C1 segment of cervical spinal cord (tissue), 14 donors: ENCODE data around the gene NUBPL.
"Not testable (repeated sequence)": the region's sequence is repeated elsewhere in the genome, so short reads cannot be mapped to it uniquely, and the experiment has no call there.

Experiments used
- DNase-seq, 14 donors: peaks; one replicate each; lab custom pipeline; 2025; lab: John Stamatoyannopoulos, UW

Gene NUBPL

GRCh38 chr14:31877255-31877798 lies 316.1 kb downstream of the NUBPL start:
- no peak for DNase-seq

GRCh38 chr14:31879661-31880348 lies 318.6 kb downstream of the NUBPL start:
- no peak for DNase-seq

- no peak for DNase-seq
These were observed 319.7 kb downstream of the NUBPL start for GRCh38 chr14:31880935-31881334.

DNA sequence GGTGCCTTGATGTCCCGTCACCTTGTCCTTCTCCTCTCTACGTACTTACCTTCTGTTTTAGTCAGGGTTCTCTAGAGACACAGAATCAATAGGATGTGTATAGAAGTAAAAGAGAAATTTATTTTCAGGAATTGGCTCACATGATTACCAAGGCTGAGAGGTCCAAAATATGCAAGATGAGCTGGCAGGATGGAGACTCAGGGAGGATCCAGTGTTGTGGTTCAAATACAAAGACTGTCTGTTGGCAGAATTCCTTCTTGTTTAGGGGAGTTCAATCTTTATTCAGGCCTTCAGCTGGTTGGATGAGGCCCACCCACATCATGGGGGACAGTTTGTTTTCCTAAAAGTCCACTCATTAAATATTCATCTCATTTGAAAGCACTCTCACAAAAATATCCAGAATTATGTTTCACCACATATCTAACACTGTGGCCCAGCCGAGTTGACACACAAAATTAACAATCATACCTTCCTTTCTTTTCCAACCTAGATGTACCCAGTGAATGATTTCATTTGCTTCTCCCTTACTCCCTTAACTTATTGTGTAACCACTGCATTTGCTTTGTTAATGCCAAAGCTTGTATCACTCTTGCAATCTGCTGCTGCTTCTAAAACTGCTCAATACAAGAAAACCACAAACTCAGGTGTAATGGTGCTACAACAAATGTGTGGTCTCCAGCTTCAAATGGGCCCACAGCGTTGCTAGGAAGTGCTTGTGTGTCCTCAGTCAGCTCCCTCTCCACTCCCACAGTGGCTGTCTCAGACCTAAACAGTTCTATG lies 320.5 kb downstream of the NUBPL start:
- no peak for DNase-seq

DNA sequence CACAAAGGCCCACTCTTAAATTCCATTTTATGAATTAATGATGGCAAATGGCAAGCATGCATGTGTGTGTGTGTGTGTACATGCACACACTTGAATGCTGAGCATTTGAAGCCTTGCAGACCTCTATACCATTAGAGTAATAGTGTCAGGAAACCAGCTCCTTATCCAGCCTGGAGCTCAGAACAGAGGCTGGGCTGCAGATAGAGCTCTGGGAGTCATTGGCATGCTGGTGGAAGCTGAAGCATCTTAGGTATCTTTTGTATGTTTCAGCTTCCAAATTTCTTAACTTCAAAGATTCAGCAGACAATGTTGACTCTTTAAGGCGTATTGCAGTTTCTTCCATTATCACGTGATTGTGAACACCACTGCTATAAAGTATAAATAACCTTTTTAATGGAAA lies 323.0 kb downstream of the NUBPL start:
- no peak for DNase-seq

DNA sequence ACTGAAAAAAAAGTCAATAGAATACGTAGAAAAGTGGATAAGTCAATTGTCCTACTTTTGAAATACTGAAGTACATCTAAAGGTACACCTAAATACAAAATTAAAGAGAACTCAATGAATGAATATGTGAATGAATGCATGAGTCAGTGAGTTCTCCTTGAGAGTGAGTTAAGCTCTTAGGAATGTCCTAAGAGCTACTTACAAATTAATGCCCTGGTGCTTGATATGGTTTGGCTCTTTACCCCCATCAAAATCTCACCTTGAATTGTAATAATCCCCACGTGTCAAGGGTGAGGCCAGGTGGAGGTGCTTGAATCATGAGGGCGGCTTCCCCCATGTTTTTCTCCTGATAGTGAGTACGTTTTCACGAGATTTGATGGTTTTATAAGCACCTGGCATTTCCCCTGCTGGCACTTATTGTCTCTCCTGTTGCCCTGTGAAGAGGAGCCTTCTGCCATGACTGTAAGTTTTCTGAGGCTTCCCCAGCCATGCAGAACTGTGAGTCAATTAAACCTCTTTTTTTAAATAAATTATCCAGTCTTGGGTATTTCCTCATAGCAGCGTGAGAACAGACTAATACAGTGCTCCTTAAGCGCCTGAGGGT lies 323.7 kb downstream of the NUBPL start:
- no peak for DNase-seq

DNA sequence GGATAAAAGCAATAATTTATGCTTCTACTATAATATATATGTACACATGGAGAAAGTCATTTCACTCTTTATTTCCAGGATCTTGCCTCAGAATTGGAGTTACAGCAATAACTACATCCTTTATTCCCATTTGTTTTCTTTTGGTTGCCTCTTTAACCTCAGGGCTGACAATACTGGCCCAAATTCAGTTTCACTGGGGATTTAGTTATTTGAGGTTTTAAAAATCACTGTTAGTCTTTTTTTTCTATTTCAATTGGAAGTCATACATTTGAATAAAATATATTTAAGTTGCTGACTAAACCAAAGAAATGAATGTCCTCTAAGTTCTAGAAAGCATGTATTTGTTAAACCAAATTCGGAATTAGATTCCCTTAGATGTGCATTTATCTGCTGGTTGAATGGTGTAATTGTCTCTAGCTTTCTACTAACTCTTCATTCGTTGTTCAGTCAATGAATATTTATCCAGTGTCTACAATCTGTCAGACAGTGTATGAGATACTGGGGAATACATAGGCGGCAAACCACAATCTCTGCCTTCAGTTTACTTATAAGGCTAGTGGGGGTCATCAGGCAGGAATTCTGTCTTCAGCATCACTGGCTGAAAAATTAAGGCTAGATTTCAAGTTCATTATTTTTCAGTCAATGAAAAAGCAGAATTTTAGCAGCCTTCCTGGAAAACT lies 325.1 kb downstream of the NUBPL start:
- no peak for DNase-seq

DNA sequence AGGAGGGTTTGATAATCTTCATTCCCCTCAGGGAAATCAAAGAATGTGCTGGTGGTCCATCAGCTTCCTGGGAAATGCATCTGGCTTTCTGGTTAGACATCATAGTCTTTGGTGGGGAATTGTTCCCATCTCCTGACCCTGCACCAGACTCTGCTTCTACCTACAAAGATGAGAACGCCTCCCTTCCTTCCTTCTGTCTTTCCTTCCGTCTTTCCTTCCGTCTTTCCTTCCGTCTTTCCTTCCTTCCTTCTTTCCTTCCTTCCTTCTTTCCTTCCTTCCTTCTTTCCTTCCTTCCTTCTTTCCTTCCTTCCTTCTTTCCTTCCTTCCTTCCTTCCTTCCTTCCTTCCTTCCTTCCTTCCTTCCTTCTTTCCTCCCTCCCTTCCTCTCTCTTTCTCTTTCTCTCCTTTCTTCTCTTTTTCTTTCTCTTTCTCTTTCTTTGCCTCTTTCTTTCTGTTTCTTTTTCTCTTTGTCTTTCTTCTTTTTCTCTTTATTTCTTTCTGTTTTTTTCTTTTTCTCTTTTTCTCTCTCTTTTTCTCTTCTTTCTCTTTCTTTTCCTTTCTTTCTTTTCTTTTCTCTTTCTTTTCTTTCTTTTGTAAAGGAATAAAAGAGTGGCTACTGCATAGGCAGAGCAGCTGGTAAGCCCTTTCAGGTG lies 326.9 kb downstream of the NUBPL start:
- DNase-seq, result no peak

GRCh38 chr14:31889297-31889696 lies 328.1 kb downstream of the NUBPL start:
- DNase-seq, result no peak

DNA sequence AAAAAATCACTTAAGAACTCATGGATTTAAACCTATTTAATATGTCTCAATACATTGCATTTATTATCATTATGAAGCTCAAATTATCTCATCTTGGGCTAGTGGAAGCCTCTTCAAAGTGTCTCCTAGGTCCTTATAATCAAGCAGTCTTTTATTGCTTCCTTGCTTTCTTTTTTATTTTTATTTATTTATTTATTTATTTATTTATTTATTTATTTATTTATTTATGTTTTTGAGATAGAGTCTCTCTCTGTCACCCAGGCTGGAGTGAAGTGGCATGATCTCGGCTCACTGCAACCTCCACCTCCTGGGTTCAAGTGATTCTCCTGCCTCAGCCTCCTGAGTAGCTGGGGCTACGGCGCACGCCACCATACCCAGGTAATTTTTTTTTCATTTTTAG lies 329.0 kb downstream of the NUBPL start:
- DNase-seq, result not testable (repeated sequence)

- DNase-seq, result peak in 1 of 14 donors; percentile 2
These were observed 332.1 kb downstream of the NUBPL start for GRCh38 chr14:31893221-31893757.

DNA sequence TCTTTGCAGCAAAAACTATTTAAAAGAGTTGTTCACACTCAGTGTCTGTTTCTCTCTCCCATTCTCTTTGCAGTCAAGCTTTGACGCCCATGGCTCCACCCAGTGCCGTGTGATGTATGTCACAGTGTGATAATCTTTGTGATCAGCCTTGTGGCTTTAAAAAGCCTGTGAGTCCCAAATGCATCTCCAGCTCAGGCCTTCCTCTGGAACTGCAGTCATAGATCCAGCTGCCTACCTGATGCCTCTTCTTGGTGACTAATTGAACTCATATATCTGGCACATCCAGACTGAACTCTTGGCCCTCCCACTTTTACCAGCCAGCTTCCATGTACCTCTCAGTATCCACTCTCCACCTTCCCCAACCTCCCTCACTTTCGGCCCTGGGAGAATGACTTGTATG lies 333.1 kb downstream of the NUBPL start:
- DNase-seq, result no peak

DNA sequence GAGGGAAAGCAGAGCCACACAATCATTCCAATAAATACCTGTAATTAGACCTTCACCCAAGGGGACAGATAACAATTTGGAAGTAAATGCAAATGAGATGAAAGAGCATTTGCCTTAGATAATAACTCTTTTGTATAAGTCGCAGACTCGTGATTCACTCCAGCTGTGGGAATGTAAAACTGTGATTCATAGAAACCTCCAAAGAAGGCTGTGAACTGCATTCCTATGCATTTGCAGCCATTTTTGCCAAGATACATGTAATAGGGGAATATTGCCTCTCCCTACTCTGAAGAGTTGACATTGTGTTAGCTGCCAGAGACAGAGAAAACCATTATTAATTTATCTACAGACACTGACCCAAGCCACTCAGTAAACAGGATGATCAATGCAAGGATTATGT lies 334.0 kb downstream of the NUBPL start:
- no peak for DNase-seq

DNA sequence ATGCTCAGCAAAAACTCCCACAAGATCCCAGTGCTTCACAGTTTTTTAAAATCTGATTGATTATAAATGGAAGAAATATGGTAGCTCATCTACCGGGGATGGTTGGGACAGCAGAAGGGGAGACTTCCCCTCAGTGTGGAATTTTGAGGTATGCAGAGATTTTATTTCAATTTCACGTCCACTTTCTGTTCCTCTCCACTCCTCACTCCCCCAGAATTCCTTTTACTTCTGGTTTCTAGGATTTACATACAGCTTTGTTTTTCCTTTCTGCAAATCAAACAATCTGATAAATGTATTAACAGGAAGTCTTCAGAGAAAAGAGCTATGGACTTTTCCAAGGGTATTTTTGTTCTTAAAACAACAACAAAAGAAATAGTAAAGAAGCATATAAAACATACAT lies 334.4 kb downstream of the NUBPL start:
- no peak for DNase-seq

DNA sequence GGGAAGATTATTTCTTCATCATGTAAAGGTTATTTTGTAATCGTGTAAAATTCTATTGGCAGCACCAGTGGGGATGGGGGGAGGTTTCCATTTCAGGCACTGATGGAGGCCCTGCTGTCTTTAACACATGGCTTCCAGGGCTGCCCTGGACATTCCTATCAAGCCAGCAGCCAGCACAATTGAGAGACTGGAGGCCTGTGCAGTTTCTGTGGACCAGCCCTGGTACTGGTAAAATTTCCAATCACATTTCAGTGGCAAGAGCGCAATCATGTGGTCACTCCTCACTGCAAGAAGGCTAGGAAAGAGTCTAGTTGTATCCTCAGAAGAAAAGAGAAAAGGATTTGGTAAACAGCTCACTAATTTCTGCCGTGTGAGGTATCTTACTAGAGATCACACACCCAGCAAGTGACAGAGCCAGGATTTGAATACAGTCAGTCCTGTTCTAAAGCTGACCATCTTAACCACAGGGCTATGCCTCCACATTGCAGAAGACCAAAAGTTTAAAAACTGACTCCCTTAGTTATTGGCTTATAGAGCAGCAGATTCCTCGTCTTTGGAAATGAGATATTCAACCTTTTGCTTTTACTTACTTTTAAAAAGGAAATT lies 336.5 kb downstream of the NUBPL start:
- DNase-seq, result no peak

DNA sequence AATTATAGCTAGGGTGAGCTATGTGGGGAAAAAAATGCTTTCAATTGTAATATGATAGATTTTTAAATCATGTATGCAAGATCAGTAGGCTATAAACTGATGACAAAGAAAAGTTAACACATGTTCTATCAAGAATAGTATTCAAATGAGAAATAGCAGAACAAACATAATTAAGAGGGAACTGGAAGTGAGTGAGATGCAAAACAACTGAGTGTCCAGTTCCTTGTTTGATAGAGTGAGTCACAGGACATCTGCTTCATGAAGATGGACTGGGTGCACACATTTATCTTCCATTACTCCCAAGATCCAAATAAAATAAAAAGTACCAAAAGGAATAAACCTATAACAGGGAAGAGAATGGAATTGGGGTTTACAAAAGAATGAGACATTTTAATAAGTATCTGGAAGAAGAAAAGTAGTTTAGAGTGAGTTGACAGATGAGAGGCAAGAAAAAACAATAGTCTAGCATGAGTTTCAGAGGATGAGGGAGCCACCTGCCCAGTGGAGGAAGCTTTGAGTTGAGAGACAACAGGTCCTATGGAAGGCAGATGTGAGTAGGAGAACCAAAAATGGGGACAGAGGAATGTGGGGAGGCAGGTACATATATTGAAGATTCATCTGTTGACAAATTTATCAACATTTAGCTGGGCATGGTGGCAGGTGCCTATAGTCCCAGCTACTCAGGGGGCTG lies 337.8 kb downstream of the NUBPL start:
- DNase-seq, result no peak

GRCh38 chr14:31902002-31902401 lies 340.8 kb downstream of the NUBPL start:
- no peak for DNase-seq

DNA sequence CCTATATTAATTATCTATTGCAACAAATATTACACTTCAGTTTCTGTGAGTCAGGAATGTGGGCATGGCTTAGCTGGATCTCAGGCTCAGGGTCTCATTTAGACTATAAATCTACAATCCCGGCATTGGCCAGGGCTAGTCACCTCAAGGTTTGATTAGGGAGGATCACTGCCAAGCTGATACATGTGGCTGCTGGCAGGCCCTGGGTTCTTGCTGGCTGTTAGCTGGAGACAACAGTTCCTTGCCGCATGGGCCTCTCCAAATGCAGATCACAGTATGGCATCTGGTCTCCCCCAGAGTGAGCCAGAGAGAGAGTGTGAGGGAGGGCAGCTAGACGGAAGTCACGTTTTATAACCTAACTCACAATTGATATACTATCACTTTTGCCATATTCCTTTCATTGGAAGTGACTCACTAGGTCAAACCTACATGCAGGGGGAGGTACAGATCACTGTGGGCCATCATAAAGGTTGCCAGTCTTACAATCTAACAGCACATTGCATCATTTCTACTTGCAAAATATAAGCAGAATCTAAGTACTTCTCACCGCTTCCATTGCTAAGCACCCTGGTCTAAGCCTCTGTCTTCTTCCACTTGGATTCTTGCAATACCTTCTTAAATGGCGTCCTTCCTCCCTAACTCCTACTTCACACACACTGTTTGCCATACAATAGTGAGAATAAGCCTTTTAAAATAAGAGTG lies 341.9 kb downstream of the NUBPL start:
- no peak for DNase-seq

- no peak for DNase-seq
These were observed 348.8 kb downstream of the NUBPL start for GRCh38 chr14:31909977-31910376.
